OCI-LY1 (cell line): Measurements from ENCODE around the gene SLC17A9.

ENCODE experiments used
- CTCF ChIP-seq: fragments of 200-600 bp; sonication (generic), shearing (Covaris generic); IDR thresholded peaks from 2 replicates; pipeline ENCODE4 v1.5.1; 2017; ENCODE audit warnings: mild to moderate bottlenecking, antibody characterized with exemption, low read length, moderate library complexity, mixed read lengths
- EZH2 ChIP-seq: fragments of 200-600 bp; sonication (generic), shearing (Covaris generic); IDR thresholded peaks from 2 replicates; pipeline ENCODE4 v1.8.0; 2017; ENCODE audit warnings: borderline replicate concordance, mixed run types, mild to moderate bottlenecking, antibody characterized with exemption, low read length, moderate library complexity, mixed read lengths

- TF ChIP-seq CTCF (no peak), EZH2 (no peak)
These were observed 1.2 kb upstream of the SLC17A9 start for GRCh38 chr20:62951143-62951895.
